ACC112 (cell line): ENCODE measurements around the gene SIRPA.
A peak's percentile ranks its signal among the peaks of the same experiment; 100 is the strongest.

ENCODE experiments used
- H2AFZ ChIP-seq: fragments of 200-600 bp; sonication (generic); one replicate; pipeline ENCODE4 v1.6.0; 2017; ENCODE audit warnings: antibody characterized with exemption, low read length; ENCODE audit not compliant: unreplicated experiment
- H3K27ac ChIP-seq: fragments of 200-600 bp; sonication (generic); 2 replicates; pipeline ENCODE4 v1.5.1; 2014; ENCODE audit warnings: low read depth, mild to moderate bottlenecking, antibody characterized with exemption, low read length, moderate library complexity
- H3K27me3 ChIP-seq: fragments of 200-600 bp; sonication (generic); 2 replicates; pipeline ENCODE4 v1.6.1; 2014; ENCODE audit warnings: mild to moderate bottlenecking, antibody characterized with exemption, low read length, moderate library complexity, mixed read lengths; ENCODE audit not compliant: insufficient read depth
- H3K36me3 ChIP-seq: fragments of 200-600 bp; sonication (generic); 2 replicates; pipeline ENCODE4 v1.6.1; 2016; ENCODE audit warnings: mild to moderate bottlenecking, antibody characterized with exemption, low read length, moderate library complexity, mixed read lengths; ENCODE audit not compliant: insufficient read depth
- H3K4me1 ChIP-seq: fragments of 200-600 bp; sonication (generic); one replicate; pipeline ENCODE4 v1.6.1; 2016; ENCODE audit warnings: low read length, mixed read lengths; ENCODE audit not compliant: insufficient read depth, unreplicated experiment, control insufficient read depth
- H3K4me3 ChIP-seq: fragments of 200-600 bp; sonication (generic); 2 replicates; pipeline ENCODE4 v1.5.1; 2014; ENCODE audit warnings: mild to moderate bottlenecking, low read depth, low read length
- H3K79me2 ChIP-seq: fragments of 200-600 bp; sonication (generic); one replicate; pipeline ENCODE4 v1.6.0; 2016; ENCODE audit warnings: low read length; ENCODE audit not compliant: control insufficient read depth, unreplicated experiment, insufficient read depth

The SIRPA gene

GRCh38 chr20:1964659-1965405 is 69.6 kb downstream of the SIRPA start:
- Histone ChIP-seq H3K36me3 (no peaks in the 10 kb centered on the region), H3K4me3 (no peak overlapping the region; the same call in 1 of the 2 replicates), H3K27ac (no peak overlapping the region), H3K27me3 (peaks cover 76% of the 10 kb centered on the region), H2AFZ (no peak overlapping the region), H3K79me2 (no peaks in the 10 kb centered on the region), H3K4me1 (no peaks in the 10 kb centered on the region)

GRCh38 chr20:1965520-1966351 is 70.5 kb downstream of the SIRPA start:
- no peaks in the 10 kb centered on the region for H3K79me2 ChIP-seq
- no peak overlapping the region for H3K27ac ChIP-seq
- no peaks in the 10 kb centered on the region for H3K36me3 ChIP-seq
- H3K27me3 ChIP-seq: peaks cover 80% of the 10 kb centered on the region
- H2AFZ ChIP-seq: no peak overlapping the region
- H3K4me3 ChIP-seq: peak overlapping the region; percentile 46
- H3K4me1 ChIP-seq: no peaks in the 10 kb centered on the region

GRCh38 chr20:1968964-1969363 is 73.8 kb downstream of the SIRPA start:
- H3K36me3 ChIP-seq: no peaks in the 10 kb centered on the region
- H3K4me3 ChIP-seq: no peak overlapping the region
- peaks cover 78% of the 10 kb centered on the region for H3K27me3 ChIP-seq
- no peaks in the 10 kb centered on the region for H3K79me2 ChIP-seq
- H3K4me1 ChIP-seq: no peaks in the 10 kb centered on the region
- H2AFZ ChIP-seq: no peak overlapping the region
- H3K27ac ChIP-seq: no peak overlapping the region

GRCh38 chr20:1971893-1972586 is 76.8 kb downstream of the SIRPA start:
- Histone ChIP-seq H3K79me2 (no peaks in the 10 kb centered on the region), H3K4me3 (no peak overlapping the region), H3K4me1 (no peaks in the 10 kb centered on the region), H3K27me3 (peaks cover 92% of the 10 kb centered on the region), H3K27ac (no peak overlapping the region), H2AFZ (no peak overlapping the region), H3K36me3 (no peaks in the 10 kb centered on the region)

- no peak overlapping the region for H3K27ac ChIP-seq
- no peaks in the 10 kb centered on the region for H3K4me1 ChIP-seq
- no peaks in the 10 kb centered on the region for H3K79me2 ChIP-seq
- no peak overlapping the region for H2AFZ ChIP-seq
- no peaks in the 10 kb centered on the region for H3K36me3 ChIP-seq
- H3K4me3 ChIP-seq: no peak overlapping the region
- H3K27me3 ChIP-seq: peaks cover 93% of the 10 kb centered on the region
Observed at GRCh38 chr20:1973601-1974440, 78.6 kb downstream of the SIRPA start.

GRCh38 chr20:1975291-1975690 is 80.1 kb downstream of the SIRPA start:
- Histone ChIP-seq H3K27ac (no peak overlapping the region), H2AFZ (no peak overlapping the region), H3K27me3 (peaks cover 95% of the 10 kb centered on the region), H3K36me3 (no peaks in the 10 kb centered on the region), H3K4me1 (no peaks in the 10 kb centered on the region), H3K4me3 (no peak overlapping the region), H3K79me2 (no peaks in the 10 kb centered on the region)

- Histone ChIP-seq H3K4me3 (no peak overlapping the region), H3K27ac (no peak overlapping the region), H3K36me3 (no peaks in the 10 kb centered on the region), H3K79me2 (no peaks in the 10 kb centered on the region), H3K27me3 (peaks cover 94% of the 10 kb centered on the region), H3K4me1 (no peaks in the 10 kb centered on the region), H2AFZ (no peak overlapping the region)
Observed at GRCh38 chr20:1979106-1979778, 84.0 kb downstream of the SIRPA start.

- H3K4me1 ChIP-seq: no peaks in the 10 kb centered on the region
- H3K4me3 ChIP-seq: no peak overlapping the region
- H3K27me3 ChIP-seq: peaks cover 88% of the 10 kb centered on the region
- H3K36me3 ChIP-seq: no peaks in the 10 kb centered on the region
- H2AFZ ChIP-seq: no peak overlapping the region
- no peak overlapping the region for H3K27ac ChIP-seq
- H3K79me2 ChIP-seq: no peaks in the 10 kb centered on the region
Observed at GRCh38 chr20:1982686-1983085, 87.5 kb downstream of the SIRPA start.

- Histone ChIP-seq H2AFZ (no peak overlapping the region), H3K79me2 (no peaks in the 10 kb centered on the region), H3K27ac (no peak overlapping the region), H3K36me3 (no peaks in the 10 kb centered on the region), H3K27me3 (peaks cover 82% of the 10 kb centered on the region), H3K4me3 (no peak overlapping the region), H3K4me1 (no peaks in the 10 kb centered on the region)
Observed at GRCh38 chr20:1983301-1983700, 88.1 kb downstream of the SIRPA start.
